ENCODE measurements around the gene LRRFIP1.

Gene LRRFIP1

GRCh38 chr2:237623428-237624403 lies 3.7 kb upstream of the LRRFIP1 start:
- DNase-seq, result no peak

GRCh38 chr2:237624565-237624964 lies 2.8 kb upstream of the LRRFIP1 start:
- no peak for DNase-seq

- DNase-seq, result no peak
Observed at GRCh38 chr2:237625216-237625705, 2.1 kb upstream of the LRRFIP1 start.

GRCh38 chr2:237625777-237626176 lies 1.6 kb upstream of the LRRFIP1 start:
- DNase-seq, result no peak

- no peak for DNase-seq
Observed at GRCh38 chr2:237626813-237627440, 460 bp upstream of the LRRFIP1 start.

- DNase-seq, result no peak
Observed at GRCh38 chr2:237628247-237629187, 1.1 kb downstream of the LRRFIP1 start.

GRCh38 chr2:237629188-237629534 lies 1.8 kb downstream of the LRRFIP1 start:
- DNase-seq, result no peak

- DNase-seq, result no peak
Observed at GRCh38 chr2:237629739-237630138, 2.4 kb downstream of the LRRFIP1 start.

GRCh38 chr2:237630216-237631000 lies 3.0 kb downstream of the LRRFIP1 start:
- no peak for DNase-seq

GRCh38 chr2:237631007-237631785 lies 3.8 kb downstream of the LRRFIP1 start:
- DNase-seq, result no peak

GRCh38 chr2:237631801-237632585 lies 4.6 kb downstream of the LRRFIP1 start:
- no peak for DNase-seq

- no peak for DNase-seq
Observed at GRCh38 chr2:237633061-237633561, 5.7 kb downstream of the LRRFIP1 start.

- no peak for DNase-seq
Observed at GRCh38 chr2:237636578-237636977, 9.2 kb downstream of the LRRFIP1 start.

GRCh38 chr2:237637429-237638135 lies 10.2 kb downstream of the LRRFIP1 start:
- no peak for DNase-seq

- no peak for DNase-seq
Observed at GRCh38 chr2:237638176-237638575, 10.8 kb downstream of the LRRFIP1 start.

GRCh38 chr2:237639052-237639835 lies 11.9 kb downstream of the LRRFIP1 start:
- DNase-seq, result no peak

GRCh38 chr2:237639836-237640220 lies 12.4 kb downstream of the LRRFIP1 start:
- DNase-seq, result no peak

GRCh38 chr2:237640493-237640998 lies 13.2 kb downstream of the LRRFIP1 start:
- DNase-seq, result no peak

Data from activated gamma-delta T cell treated with Interleukin-2 at 50 U/mL for 16 hours (primary cell).